D721Med (cell line): Measurements from ENCODE around the gene PPM1H.

Experiments
- DNase-seq: peaks from one replicate; pipeline ENCODE4 v3.0.0; 2011; ENCODE audit warnings: low spot score; ENCODE audit not compliant: insufficient read length
- FAIRE-seq: peaks from 2 replicates; lab custom pipeline; 2011; peaks lifted over from hg19 to GRCh38; lab: Jason Lieb, UNC
- CTCF ChIP-seq: IDR thresholded peaks from 2 replicates; pipeline ENCODE4 v1.5.1; 2012; ENCODE audit warnings: mild to moderate bottlenecking, control low read depth; ENCODE audit not compliant: insufficient read depth; ENCODE audit errors: missing control alignments

PPM1H gene

GRCh38 chr12:62915204-62915529 is 19.8 kb downstream of the PPM1H start:
- TF ChIP-seq CTCF: no peak
- DNase-seq (no peak), FAIRE-seq (no peak)

- TF ChIP-seq CTCF: no peak
- no peak for FAIRE-seq
- DNase-seq: no peak
Observed at GRCh38 chr12:62914443-62915203, 20.3 kb downstream of the PPM1H start.

DNA sequence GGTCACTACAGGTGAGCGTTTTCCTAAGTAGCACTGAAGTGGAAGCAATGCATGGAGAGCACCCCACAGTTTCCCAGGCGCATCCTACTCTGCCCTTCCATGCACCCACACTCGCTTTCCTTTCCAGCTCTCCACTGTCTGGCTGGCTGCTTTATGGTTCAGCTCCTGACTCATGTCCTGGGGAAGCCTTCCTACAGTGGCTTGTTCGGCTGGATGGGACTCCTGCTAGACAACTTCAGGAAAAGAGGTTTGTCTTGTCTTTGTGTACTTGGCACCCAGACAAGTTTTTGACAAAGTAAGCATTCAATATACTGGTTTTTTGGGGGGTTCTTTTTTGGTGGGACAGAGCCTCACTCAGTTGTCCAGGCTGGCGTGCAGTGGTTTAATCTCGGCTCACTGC is 21.6 kb downstream of the PPM1H start:
- FAIRE-seq: no peak
- no peak for DNase-seq
- TF ChIP-seq CTCF: no peak

- FAIRE-seq: no peak
- no peak for DNase-seq
- TF ChIP-seq CTCF: no peak
Observed at GRCh38 chr12:62912644-62913043, 22.3 kb downstream of the PPM1H start.

DNA sequence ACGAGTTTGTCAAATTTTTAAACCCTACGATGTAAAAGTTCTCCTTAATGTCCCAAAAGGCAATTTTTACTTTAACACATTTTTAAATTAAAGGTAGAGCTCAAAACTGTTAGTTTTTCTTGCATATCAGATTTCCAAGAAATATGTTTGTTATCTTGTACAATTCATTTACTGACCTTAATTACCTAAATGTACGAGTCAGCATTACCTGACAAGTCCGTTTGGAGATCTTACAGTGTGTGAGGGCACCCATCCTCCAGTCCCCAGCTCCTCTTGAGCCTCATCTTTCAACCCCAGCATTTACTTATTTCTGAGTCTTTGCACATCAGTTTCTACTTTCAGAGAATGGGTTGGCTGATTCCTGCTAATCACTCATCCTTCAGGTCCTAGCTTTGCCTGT is 23.7 kb downstream of the PPM1H start:
- no peak for TF ChIP-seq CTCF

GRCh38 chr12:62910549-62911169 is 24.3 kb downstream of the PPM1H start:
- FAIRE-seq (no peak), DNase-seq (no peak)
- TF ChIP-seq CTCF: no peak

More for the DNA sequence above, 23.7 kb downstream of the PPM1H start:
- no peak for DNase-seq
- no peak for FAIRE-seq

DNA sequence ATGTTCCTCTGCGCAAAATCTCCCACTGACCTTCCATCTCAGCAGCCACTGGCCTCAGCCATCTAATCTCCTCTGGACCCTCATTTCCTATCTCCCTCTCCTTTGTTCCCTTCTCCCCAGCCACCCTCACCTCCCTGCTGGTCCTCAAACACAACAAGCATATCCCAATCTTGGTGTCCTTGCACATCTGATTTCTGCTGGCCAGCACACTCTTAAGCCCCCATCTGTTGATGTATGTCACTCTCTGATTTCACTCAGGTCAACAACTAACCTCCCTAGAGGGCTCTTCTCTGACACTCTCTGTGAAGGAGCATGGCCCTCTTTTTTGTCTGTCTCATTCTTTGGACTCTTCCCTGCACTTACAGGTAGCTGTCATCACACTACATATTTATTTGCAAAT is 25.6 kb downstream of the PPM1H start:
- DNase-seq: no peak
- TF ChIP-seq CTCF: no peak
- no peak for FAIRE-seq
